Measurements from ENCODE around the gene ROBO1. TPM values are rescaled to one million over a fixed set of nuclear protein-coding genes. Genes with fewer than 3 reads are reported as not detected.

Gene ROBO1
- total and polyA plus RNA-seq, 2 of the 13 experiments (the other 11 are each of a cell fraction or from before 2014, with no cell fraction given), result 52.2 to 71.0 TPM

- no peak for TF ChIP-seq ZBED4 (CRISPR knock-in tag; IDR thresholded peaks at IDR 0.05; ENCODE audit: borderline replicate concordance)
- TF ChIP-seq RERE (CRISPR knock-in tag; IDR thresholded peaks at IDR 0.05; ENCODE audit: low read depth), result no peak
- 0 out of 2 replicates have a peak, but pooled peaks have one; percentile 12 for TF ChIP-seq MEIS2 (CRISPR knock-in tag; IDR thresholded peaks at IDR 0.05)
- no peak for TF ChIP-seq SRF (IDR thresholded peaks at IDR 0.05; ENCODE audit: low read depth, low read length)
- no peak for TF ChIP-seq ZNF44 (CRISPR knock-in tag; IDR thresholded peaks at IDR 0.05)
- TF ChIP-seq ZSCAN25 (CRISPR knock-in tag; IDR thresholded peaks at IDR 0.05), result no peak
- no peak for TF ChIP-seq TCF12 (IDR thresholded peaks at IDR 0.05)
- TF ChIP-seq TCF12 (CRISPR knock-in tag; IDR thresholded peaks at IDR 0.05), result no peak
- TF ChIP-seq ZBTB26 (CRISPR knock-in tag; IDR thresholded peaks at IDR 0.05; ENCODE audit: borderline replicate concordance), result no peak
- TF ChIP-seq MAFF (IDR thresholded peaks at IDR 0.05; ENCODE audit: low read depth, low read length), result no peak
- 0 out of 2 replicates have a peak, but pooled peaks have one; percentile 18 for TF ChIP-seq ZNF160 (CRISPR knock-in tag; IDR thresholded peaks at IDR 0.05)
- no peak for TF ChIP-seq TGIF2 (CRISPR knock-in tag; IDR thresholded peaks at IDR 0.05)
- TF ChIP-seq PHF21A (CRISPR knock-in tag; IDR thresholded peaks at IDR 0.05), result no peak
- TF ChIP-seq AGO1 (IDR thresholded peaks at IDR 0.05; ENCODE audit: low read depth, low read length, poor library complexity, severe bottlenecking), result no peak
- TF ChIP-seq ZUFSP (CRISPR knock-in tag; IDR thresholded peaks at IDR 0.05; ENCODE audit: borderline replicate concordance), result no peak
- TF ChIP-seq ZNF136 (CRISPR knock-in tag; IDR thresholded peaks at IDR 0.05; ENCODE audit: low read depth), result no peak
- TF ChIP-seq ZBTB43 (CRISPR knock-in tag; conservative IDR thresholded peaks at IDR 0.05), result no peak
These were observed 749.1 kb downstream of the ROBO1 start (continued) for GRCh38 chr3:79018671-79019136.
